Globus pallidus (tissue), 1 donor: ENCODE results near the gene HCN2.

ENCODE experiments used
- DNase-seq: peaks from one replicate; pipeline ENCODE4 v3.0.0-alpha.2; 2015; ENCODE audit warnings: low spot score

The HCN2 gene

DNA sequence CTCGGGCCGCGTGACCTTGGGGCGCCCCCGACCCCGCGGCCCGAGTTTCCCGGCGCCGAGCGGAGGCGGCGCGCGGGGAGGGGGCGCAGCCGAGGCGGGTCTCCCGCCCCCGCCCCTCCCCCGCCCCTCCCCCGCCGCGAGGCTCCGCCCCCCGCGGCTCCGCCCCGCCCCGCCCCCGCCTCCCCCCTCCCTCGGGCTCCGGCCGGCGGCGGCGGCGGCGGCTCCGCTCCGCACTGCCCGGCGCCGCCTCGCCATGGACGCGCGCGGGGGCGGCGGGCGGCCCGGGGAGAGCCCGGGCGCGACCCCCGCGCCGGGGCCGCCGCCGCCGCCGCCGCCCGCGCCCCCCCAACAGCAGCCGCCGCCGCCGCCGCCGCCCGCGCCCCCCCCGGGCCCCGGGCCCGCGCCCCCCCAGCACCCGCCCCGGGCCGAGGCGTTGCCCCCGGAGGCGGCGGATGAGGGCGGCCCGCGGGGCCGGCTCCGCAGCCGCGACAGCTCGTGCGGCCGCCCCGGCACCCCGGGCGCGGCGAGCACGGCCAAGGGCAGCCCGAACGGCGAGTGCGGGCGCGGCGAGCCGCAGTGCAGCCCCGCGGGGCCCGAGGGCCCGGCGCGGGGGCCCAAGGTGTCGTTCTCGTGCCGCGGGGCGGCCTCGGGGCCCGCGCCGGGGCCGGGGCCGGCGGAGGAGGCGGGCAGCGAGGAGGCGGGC, at the start of gene HCN2:
Gene HCN2 (plus strand): TSS at position 189 of the 703 bp plus-strand sequence. CDS start 65 bp downstream, at position 254.
- no peak for DNase-seq

DNA sequence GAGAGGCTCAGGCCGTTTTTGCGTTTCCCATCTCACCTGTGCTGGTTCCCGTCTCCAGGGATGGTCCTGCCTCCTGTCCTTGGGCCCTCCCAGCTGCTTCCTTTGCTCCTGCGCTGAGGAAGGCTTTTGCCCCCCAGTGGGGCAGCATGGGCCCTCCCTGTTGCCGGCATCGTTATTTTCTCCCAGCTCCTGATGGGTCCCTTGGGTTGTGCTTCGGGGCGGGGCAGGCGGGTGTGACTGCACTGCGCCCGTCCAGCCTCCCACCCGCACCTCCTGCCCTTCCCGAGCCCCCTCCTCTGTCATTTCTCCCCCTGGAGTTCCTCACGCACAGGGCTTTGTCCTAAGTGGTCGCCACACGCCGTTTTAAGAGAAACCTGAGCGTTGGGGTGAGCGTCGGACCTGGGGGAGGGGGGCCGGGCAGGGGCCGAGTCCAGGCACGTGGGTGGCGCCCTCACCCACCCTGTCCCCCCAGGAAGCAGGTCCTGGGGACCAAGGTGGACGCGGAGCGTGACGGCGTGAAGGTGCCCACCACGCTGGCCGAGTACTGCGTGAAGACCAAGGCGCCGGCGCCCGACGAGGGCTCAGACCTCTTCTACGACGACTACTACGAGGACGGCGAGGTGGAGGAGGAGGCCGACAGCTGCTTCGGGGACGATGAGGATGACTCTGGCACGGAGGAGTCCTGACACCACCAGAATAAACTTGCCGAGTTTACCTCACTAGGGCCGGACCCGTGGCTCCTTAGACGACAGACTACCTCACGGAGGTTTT, 48.6 kb upstream of the HCN2 start:
- no peak for DNase-seq

DNA sequence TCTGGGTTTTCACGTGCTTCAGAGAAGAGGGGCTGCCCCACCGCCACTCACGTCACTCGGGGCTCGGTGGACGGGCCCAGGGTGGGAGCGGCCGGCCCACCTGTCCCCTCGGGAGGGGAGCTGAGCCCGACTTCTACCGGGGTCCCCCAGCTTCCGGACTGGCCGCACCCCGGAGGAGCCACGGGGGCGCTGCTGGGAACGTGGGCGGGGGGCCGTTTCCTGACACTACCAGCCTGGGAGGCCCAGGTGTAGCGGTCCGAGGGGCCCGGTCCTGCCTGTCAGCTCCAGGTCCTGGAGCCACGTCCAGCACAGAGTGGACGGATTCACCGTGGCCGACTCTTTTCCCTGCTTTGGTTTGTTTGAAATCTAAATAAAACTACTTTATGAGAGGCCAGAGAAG, 48.0 kb upstream of the HCN2 start:
- DNase-seq: no peak

DNA sequence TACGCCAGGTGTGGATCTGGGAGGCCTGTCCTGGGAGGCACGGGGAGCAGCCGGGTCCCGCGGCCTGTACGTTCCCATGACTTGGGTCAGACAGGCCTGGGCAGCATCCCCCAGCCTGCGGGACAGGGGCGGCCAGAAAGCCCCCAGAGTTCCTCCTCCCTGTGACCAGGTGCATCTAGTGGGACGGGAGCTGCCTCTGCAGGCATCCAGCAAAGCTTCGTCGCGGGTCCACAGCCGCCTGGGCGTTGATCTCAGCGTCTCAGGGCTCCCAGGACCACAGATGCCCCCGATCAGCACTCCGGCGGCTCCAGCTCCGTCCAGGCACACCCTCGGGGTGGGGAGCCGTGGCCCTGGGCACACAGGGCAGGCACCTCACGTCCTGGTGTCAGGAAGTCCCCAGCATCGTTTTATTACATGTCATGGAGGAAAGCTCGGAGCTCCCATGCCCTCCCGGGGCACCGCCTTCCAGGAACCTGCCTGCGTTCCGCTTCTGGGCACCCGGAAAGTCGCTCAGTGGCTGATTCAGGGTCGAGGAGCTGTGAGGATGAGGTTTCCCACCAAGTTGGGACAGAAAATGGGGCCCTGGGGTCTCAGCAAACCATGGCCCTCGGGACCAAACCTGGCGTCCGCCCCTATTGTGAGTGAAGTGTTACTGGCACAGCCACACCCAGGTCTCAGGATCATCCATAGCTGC, 47.4 kb upstream of the HCN2 start:
- no peak for DNase-seq

DNA sequence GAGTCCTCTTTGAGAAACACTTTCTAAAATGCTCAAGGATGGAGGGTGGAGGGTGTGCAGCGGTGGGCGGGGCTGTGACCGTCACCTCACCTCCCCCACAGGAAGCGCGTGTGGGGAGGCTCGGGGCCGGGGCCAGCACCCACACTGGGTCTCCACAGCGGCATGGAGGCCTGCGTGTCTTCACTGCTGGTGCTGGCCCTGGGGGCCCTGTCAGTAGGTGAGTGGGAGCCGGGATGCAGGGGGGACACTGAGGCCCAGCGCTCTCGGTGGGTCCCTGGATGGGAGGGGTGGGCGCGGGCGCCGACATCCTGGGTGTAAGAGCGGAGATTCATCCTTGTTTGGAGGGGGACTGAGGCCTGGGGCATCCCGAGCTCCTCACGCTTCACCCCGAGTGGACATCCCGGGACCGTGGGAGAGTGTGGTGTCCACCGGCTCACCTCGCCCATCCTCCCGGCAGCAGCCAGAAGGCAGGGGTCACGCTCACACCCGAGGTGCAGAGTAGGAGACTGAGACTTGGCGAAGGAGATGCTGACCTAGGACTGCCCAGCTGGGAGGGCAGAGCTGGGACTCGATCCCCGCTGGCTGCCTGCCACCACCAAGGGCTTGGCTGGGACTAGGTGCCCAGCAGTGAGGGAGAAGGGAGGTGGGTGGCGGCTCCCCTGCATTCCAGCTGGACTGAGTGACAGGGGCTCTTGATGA, 45.6 kb upstream of the HCN2 start, which contains the start of gene GZMM:
Gene GZMM (plus strand): TSS at position 144 of the 699 bp plus-strand sequence. CDS start 19 bp downstream, at position 163.
- no peak for DNase-seq

DNA sequence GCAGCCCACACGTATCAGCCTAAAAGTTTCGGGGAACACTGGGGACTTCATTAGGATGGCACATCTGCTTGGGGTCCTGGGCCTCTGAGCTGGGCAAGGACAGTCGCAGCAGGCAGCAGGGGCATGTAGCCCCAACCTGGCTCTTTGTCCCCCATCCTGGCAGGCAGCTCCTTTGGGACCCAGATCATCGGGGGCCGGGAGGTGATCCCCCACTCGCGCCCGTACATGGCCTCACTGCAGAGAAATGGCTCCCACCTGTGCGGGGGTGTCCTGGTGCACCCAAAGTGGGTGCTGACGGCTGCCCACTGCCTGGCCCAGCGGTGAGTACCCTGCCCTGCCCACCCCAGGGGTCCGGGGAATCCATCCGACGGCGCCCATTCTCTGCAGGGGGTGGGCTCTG, 42.6 kb upstream of the HCN2 start:
- no peak for DNase-seq

DNA sequence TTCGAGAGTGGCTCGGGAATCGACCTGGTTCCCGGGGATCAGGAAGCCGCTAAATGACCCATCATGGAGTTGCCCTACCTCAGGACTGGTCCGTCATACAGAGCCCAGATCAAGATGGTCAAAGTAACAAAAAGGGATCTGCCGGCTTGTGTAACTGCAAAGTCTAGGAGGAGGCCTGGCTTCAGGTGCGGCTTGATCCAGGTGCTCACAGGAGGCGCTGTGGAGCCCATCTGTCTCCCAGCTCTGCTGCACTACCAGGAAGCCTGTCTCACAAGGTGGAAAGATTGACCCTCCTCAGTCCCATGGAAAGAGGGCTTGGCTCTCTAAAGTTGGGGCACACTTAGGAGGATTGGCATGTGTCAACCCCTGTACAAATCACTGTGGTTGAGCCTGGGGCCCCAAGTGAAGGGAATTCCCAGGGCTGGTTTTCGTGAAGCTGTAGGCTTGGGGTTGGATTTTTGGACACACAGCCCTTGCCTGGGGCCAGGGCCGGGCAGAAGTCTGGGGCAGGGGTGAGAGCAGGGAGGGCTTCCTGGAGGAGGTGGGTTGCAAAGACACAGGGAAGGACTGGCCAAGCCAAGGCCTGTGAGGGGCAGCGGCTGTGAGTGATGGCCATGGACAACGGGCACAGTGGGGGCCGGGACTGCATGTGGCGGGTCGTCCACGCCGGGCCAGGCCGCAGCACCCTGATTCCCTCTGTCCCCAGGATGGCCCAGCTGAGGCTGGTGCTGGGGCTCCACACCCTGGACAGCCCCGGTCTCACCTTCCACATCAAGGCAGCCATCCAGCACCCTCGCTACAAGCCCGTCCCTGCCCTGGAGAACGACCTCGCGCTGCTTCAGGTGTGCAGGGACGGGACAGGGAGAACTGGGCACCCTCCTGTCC, 41.6 kb upstream of the HCN2 start:
- DNase-seq: no peak

DNA sequence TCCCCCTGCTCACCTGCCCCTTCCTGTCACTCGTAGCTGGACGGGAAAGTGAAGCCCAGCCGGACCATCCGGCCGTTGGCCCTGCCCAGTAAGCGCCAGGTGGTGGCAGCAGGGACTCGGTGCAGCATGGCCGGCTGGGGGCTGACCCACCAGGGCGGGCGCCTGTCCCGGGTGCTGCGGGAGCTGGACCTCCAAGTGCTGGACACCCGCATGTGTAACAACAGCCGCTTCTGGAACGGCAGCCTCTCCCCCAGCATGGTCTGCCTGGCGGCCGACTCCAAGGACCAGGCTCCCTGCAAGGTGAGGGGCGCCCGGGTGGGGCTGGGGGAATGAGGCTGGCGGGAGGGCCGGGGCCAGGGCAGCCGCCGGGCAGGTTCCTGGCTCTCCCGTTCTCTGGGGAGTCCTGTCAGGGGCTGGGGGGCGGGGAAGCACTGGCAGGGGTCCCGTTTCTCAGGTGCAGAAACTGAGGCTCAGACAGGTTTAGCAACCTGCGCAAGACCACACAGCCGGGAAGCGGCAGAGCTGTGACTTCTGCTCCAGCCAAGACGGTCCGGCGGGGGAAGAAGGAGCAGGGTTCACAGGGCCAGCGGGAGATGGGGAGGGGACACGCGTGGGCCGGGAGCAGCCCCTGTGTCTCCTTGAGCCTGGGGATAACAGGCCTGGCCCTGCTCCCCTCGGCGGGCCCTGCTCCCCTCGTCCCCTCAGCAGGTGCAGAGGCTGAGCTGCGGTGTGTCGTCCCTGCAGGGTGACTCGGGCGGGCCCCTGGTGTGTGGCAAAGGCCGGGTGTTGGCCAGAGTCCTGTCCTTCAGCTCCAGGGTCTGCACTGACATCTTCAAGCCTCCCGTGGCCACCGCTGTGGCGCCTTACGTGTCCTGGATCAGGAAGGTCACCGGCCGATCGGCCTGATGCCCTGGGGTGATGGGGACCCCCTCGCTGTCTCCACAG, 40.5 kb upstream of the HCN2 start:
- DNase-seq: no peak

DNA sequence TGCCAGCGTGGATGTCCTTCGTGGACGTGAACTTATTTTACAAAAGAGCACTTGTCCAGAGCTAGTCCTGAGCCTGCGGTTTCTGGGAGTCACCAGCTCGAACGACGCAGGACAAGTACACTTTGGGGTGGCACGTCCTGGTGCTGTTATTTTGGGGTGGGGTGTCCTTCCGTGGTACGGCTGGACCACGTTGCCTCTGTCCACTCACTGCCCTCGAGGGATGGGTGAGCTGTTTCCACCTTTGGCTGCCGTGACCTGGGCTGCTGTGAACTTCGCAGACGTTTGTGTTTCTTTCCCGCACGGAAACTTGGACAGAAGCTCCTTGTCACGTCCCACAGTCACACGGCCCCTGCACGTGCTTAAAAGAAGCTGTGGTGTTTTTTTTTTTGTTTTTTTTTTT, 34.9 kb upstream of the HCN2 start:
- no peak for DNase-seq

DNA sequence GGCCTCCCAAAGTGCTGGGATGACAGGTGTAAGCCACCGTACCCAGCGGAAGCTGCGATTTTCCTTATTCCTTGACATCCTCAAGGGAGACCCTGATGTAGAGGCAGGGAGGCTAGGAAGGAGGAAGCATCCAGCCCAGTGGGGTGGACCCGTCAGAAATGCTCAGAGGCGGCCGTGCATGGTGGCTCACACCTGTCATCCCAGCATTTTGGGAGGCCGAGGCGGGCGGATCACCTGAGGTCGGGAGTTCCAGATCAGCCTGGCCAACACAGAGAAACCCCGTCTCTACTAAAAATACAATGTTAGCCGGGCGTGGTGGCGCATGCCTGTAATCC, 34.2 kb upstream of the HCN2 start:
- DNase-seq: no peak

DNA sequence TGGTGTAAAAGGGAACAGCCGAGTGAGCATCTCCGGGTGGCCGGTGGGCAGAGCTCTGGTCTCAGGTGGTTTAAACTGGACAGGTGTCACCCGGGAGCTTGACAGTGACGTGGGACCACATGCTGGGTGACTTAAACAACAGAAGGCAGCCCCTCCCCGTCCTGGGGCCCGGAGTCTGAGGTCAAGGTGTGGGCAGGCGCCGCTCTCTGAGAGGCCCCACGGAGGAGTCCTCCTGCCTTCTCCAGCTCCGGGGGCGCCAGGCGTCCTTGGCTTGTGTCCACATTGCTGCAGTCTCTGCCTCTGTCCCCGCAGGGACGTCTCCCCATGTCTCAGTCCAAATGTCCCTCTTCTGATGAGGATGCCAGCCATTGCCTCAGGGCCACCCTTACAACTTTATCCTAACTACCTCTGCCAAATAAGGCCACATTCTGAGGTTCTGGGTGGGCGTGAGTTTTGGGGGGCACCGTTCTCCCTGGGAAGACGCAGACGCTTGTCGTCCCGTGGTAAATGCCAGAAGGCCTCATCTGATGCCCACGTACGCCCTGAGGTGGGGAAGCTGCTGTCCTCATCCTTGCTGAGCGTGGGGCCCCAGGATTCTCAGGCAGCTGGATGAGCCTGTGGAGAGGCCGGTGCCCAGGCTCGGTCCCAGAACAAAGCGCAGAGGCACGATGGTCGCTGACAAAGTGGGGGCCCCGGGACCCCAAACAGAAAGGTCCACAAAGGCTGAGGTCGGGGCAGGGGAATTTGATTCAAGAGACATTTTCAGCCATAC, 32.9 kb upstream of the HCN2 start:
- no peak for DNase-seq

DNA sequence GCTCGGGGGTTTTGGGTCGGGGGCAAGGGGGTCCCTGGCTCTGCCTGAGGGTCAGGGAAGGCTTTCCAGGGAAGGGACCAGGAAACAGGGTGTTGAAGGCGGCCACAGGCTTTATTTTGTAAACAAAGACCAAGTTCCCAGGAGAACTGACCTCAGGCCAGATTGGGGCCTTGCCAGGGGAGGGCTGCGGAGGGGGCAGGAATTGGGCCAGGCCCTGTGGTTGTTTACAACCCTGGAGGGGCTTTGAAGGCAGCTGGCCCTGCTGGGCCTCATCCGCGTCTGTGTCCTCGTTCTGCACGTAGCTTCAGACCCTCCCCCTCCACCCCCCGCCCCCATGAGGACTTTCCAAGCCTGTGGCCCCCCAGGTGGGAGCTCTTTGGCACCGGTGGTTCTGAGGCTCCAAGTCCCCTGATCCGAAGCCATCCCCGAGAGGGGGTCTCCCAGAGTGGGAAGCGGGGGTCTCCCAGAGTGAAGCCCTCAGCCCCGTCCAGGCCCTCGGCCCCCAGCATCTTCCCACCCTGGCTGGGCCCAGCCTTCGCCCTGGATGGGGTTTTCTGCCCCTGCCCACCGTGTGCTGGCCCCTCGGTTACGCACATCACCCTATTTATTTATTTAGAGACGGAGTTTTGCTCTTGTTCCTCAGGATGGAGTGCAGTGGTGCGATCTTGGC, 30.8 kb upstream of the HCN2 start:
- no peak for DNase-seq

DNA sequence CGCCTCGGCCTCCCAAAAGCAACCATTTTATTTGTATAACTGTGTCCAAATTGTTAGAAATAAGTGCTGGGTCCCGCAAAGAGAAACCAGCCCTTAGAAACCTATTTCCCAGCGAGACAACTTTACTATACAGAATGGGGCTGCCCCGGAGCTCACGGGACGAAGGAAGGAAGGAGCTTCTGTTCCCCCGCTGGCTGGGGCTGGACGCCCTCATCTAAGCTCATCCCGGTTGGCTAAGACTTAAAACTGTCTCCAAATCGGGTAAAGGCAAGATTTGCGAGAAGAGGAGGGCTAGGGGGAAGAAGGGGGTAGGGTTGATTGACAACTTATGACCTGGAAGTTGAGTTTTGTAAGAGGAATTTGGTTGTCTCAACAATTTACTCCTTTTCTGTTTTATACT, 29.6 kb upstream of the HCN2 start:
- no peak for DNase-seq

DNA sequence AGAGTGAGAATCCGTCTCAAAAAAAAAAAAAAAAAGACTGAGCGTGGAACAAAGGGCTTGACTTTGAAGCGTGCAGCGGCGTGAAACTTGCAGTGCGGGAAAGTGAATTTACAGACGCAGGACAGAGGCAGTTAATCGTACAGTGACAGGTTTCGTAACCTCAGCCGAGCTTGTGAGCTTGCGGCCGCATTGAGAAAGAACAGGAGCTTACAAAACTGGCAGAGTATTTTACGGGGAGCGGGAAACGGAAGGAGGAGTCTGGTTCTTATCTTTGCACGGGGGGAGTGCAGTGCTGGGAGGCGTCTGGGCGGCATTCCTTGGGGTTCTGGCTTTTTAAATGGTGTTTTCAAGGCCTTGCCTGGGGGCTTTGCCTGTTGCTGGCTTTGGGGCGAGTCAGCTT, 23.3 kb upstream of the HCN2 start:
- DNase-seq: no peak

DNA sequence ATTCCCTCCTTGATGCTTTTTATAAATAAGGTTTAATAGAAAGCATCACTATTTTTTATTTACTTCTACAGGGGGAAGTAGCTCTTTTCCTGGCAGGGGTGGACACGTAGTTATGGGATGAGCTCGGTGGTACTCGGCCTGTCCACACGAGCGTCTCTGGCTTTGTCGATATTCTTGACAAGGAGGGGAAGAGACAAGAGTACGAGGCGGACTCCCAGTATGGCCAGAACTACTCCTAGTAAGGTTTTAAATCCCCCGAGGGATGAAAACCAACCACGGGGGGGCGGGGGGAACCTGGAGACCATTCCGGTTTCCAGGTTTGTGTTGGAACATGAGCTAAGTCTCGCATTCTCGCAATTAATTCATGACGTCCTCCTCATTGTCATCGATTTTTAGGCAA, 22.8 kb upstream of the HCN2 start:
- DNase-seq: no peak

DNA sequence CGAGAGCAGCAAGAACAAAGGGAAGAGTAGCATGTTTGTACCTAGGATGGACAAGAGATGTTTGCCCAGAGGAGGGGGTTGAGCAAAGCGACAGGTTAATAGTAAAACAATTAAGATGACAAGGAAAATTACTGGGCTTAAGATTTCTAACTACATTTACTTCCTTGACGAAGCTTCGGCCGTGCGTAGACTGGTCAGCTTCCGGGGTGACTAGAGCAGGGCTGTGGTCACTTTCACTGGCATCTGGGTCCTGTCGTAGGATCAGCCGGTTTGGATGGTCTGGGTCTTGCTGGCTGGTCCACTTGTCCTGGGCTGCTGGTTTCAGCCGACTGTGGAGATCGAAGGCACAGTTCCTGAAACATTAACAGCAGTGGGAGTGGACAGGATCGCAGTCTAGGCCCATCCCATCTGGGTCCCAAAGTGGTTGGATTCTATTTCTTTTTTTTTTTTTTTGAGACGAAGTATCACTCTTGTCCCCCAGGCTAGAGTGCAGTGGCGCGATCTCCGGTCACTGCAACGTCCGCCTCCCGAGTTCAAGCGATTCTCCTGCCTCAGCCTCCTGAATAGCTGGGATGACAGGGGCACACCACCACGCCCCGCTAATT, 22.3 kb upstream of the HCN2 start:
- no peak for DNase-seq

DNA sequence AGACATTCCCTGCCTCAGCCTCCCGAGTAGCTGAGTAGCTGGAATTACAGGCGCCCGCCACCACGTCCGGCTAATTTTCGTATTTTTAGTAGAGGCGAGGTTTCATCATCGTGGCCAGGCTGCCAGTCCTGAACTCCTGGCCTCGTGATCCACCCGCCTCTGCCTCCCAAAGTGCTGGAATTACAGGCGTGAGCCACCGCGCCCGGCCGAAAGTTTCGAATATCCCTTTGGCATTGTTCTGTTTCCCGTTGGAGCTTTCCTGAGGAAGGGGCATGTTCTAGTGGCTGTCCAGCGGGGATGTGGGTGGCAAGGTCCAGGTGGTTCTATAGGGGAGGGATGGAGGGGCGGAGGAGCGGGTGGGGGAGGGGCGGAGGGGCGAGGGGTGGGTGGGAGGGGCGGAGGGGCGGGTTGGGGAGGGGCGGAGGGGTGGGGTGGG, 19.4 kb upstream of the HCN2 start:
- no peak for DNase-seq

DNA sequence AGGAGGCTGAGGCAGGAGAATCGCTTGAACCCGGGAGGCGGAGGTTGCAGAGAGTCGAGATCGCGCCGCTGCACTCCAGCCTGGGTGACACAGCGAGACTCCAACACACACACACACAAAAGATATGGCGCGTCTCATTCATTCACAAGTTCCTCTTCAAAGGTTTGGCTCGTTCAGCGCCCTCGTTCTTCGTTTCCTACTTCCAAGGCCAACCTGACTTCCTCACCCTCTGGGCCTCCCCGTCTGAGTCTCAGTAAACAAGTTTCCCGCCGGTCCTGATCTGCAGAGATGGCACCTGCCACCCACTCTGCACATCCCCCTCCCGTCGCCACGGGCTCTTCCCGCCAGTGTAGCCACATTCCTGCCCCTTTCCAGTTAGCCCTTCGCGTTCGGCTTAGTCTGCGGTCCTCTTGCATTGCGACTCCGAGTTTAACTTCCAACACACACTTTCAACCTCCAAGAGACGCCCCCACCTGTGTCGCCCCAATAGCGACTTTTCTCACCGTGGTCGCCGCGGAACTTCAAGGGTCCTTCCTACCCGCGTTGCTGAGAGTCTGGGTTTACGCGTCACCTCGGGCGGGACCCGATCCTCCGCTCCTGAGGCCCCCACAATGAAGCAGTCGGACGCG, 18.6 kb upstream of the HCN2 start:
- DNase-seq: no peak
